HG02970 (cell line): ENCODE data around the gene TRIM45.
A peak's percentile ranks its signal among the peaks of the same experiment; 100 is the strongest.
"Not testable (repeated sequence)": the region's sequence is repeated elsewhere in the genome, so short reads cannot be mapped to it uniquely, and the experiment has no call there.

Source experiments
- ATAC-seq: cut with Tn5 transposase; IDR thresholded peaks from one replicate; pipeline ENCODE4 v1.9.1; 2021; ENCODE audit warnings: mild to moderate bottlenecking, moderate library complexity, moderate number of reproducible peaks; ENCODE audit not compliant: unreplicated experiment, low FRiP score

TRIM45 gene

GRCh38 chr1:117121589-117122329, at the start of gene TRIM45:
TRIM45 (minus strand) TSS chr1:117121749; CDS start chr1:117121201, 548 bp downstream.
- peak; percentile 76 for ATAC-seq

- no peak for ATAC-seq
These were observed 48.5 kb upstream of the TRIM45 start for GRCh38 chr1:117169871-117170596.

- no peak for ATAC-seq
These were observed 45.9 kb upstream of the TRIM45 start for GRCh38 chr1:117167402-117167801.

- ATAC-seq, result no peak
These were observed 44.5 kb upstream of the TRIM45 start for GRCh38 chr1:117166076-117166475.

GRCh38 chr1:117164209-117164608, 42.7 kb upstream of the TRIM45 start:
- no peak for ATAC-seq

- ATAC-seq, result no peak
These were observed 41.3 kb upstream of the TRIM45 start for GRCh38 chr1:117162816-117163215.

- ATAC-seq, result no peak
These were observed 40.3 kb upstream of the TRIM45 start for GRCh38 chr1:117161887-117162286.

- not testable (repeated sequence) for ATAC-seq
These were observed 29.8 kb upstream of the TRIM45 start for GRCh38 chr1:117151305-117151704.

GRCh38 chr1:117150316-117150715, 28.8 kb upstream of the TRIM45 start:
- ATAC-seq, result no peak

GRCh38 chr1:117147856-117148588, 26.5 kb upstream of the TRIM45 start:
- ATAC-seq, result no peak

- ATAC-seq, result no peak
These were observed 25.8 kb upstream of the TRIM45 start for GRCh38 chr1:117147341-117147831.

GRCh38 chr1:117146575-117147340, 25.2 kb upstream of the TRIM45 start:
- ATAC-seq, result no peak

- no peak for ATAC-seq
These were observed 24.5 kb upstream of the TRIM45 start for GRCh38 chr1:117146072-117146471.

GRCh38 chr1:117143871-117144270, 22.3 kb upstream of the TRIM45 start:
- no peak for ATAC-seq

GRCh38 chr1:117143172-117143571, 21.6 kb upstream of the TRIM45 start:
- ATAC-seq, result no peak

- ATAC-seq, result no peak
These were observed 20.7 kb upstream of the TRIM45 start for GRCh38 chr1:117142200-117142599.

GRCh38 chr1:117138561-117138960, 17.0 kb upstream of the TRIM45 start:
- no peak for ATAC-seq

- no peak for ATAC-seq
These were observed 16.6 kb upstream of the TRIM45 start for GRCh38 chr1:117138106-117138505.

GRCh38 chr1:117137281-117137855, 15.8 kb upstream of the TRIM45 start:
- no peak for ATAC-seq

- ATAC-seq, result no peak
These were observed 15.2 kb upstream of the TRIM45 start for GRCh38 chr1:117136749-117137148.
